K562 (cell line): ENCODE data around the gene PLCB4. TPM values are rescaled to one million over a fixed set of nuclear protein-coding genes. Genes with fewer than 3 reads are reported as not detected.

Source experiments
- ATAC-seq: fragments of 200-7000 bp; cut with Tn5 transposase; 3 replicates; pipeline ENCODE4 v1.9.1; 2020; ENCODE audit warnings: moderate library complexity
- BruUV-seq: library from RNA; stranded (reverse); fragments of 400-500 nt; replicated peaks from 2 replicates; lab custom pipeline; 2021; lab: Mats Ljungman, UMichigan
- CTCF ChIA-PET: fragments of 300-600 bp; formaldehyde crosslinking; extraction: SDS; loops from one replicate; lab custom pipeline; 2021; ENCODE audit warnings: low intra/inter-chr PET ratio; lab: Yijun Ruan, JAX
- POLR2A ChIA-PET: fragments of 300-600, 350-650 bp; sonication (Branson Sonifier 250); formaldehyde crosslinking; extraction: SDS; loops from one replicate; lab custom pipeline; 2021; ENCODE audit warnings: antibody characterized with exemption, inconsistent platforms; lab: Yijun Ruan, JAX
- DNase-seq, 4 experiments: peaks; one replicate each; pipeline versions ENCODE4 v3.0.0 to v3.0.0-alpha.2; 2011 to 2018; ENCODE audit warnings: low spot score in 3 of 4, mixed read lengths in 3 of 4; ENCODE audit errors: extremely low read depth in 1 of 4
- FAIRE-seq: peaks from 2 replicates; lab custom pipeline; 2011; peaks lifted over from hg19 to GRCh38; lab: Jason Lieb, UNC
- H2AFZ ChIP-seq: 2 replicates; pipeline ENCODE4 v1.6.0; 2011; ENCODE audit warnings: low read depth, low read length, control low read depth, inconsistent platforms
- H3K27ac ChIP-seq: fragments of 200-600 bp; 3 replicates; pipeline ENCODE4 v1.8.0; 2011; ENCODE audit warnings: low read depth, mild to moderate bottlenecking, control low read depth, inconsistent platforms, low read length, moderate library complexity, mixed read lengths; ENCODE audit errors: extremely low read depth
- H3K27me3 ChIP-seq, 2 experiments: fragments of 300-600 bp in 1 of 2; 2 replicates in 1 of 2; 3 replicates in 1 of 2; pipeline versions ENCODE4 v1.6.0 to v1.8.0; 2011; ENCODE audit warnings: inconsistent platforms in 2 of 2, low read length in 2 of 2, mild to moderate bottlenecking in 1 of 2, mixed read lengths in 1 of 2, moderate library complexity in 1 of 2; ENCODE audit not compliant: control insufficient read depth in 2 of 2, insufficient read depth in 2 of 2
- H3K36me3 ChIP-seq: fragments of 300-600 bp; 3 replicates; pipeline ENCODE4 v1.8.0; 2011; ENCODE audit warnings: mild to moderate bottlenecking, low read length, inconsistent platforms; ENCODE audit not compliant: control insufficient read depth, insufficient read depth
- H3K4me1 ChIP-seq, 2 experiments: fragments of 200-600 bp in 1 of 2; replicated peaks in 1 of 2; 2 replicates in 1 of 2; 3 replicates in 1 of 2; pipeline versions ENCODE4 v1.5.1 to v1.8.0; 2011; ENCODE audit warnings: inconsistent platforms in 2 of 2, low read length in 2 of 2, mild to moderate bottlenecking in 1 of 2, mixed read lengths in 1 of 2, moderate library complexity in 1 of 2; ENCODE audit not compliant: control insufficient read depth in 2 of 2, insufficient read depth in 2 of 2
- H3K4me2 ChIP-seq: 2 replicates; pipeline ENCODE4 v1.6.1; 2011; ENCODE audit warnings: low read length, control low read depth, inconsistent platforms, mixed read lengths; ENCODE audit not compliant: insufficient read depth
- H3K4me3 ChIP-seq: fragments of 200-600 bp; sonication (generic), shearing (Covaris generic); 2 replicates; pipeline ENCODE4 v1.5.1; 2016; ENCODE audit warnings: control low read depth, inconsistent platforms
- H3K79me2 ChIP-seq: fragments of 200-600 bp; 3 replicates; pipeline ENCODE4 v1.8.0; 2011; ENCODE audit warnings: low read length, inconsistent platforms; ENCODE audit not compliant: control insufficient read depth, insufficient read depth
- H3K9ac ChIP-seq, 2 experiments: 2 replicates each; pipeline versions ENCODE4 v1.6.0 to v1.6.1; 2011; ENCODE audit warnings: low read depth in 2 of 2, low read length in 2 of 2, control low read depth in 1 of 2, inconsistent platforms in 1 of 2, mild to moderate bottlenecking in 1 of 2, mixed read lengths in 1 of 2; ENCODE audit not compliant: insufficient read depth in 1 of 2
- H3K9me1 ChIP-seq: one replicate; pipeline ENCODE4 v1.6.0; 2011; ENCODE audit warnings: inconsistent platforms, mild to moderate bottlenecking, low read length, moderate library complexity; ENCODE audit not compliant: control insufficient read depth, insufficient read depth
- H3K9me3 ChIP-seq: replicated peaks from 2 replicates; pipeline ENCODE4 v1.5.1; 2011; ENCODE audit warnings: low read depth, low read length, inconsistent platforms; ENCODE audit not compliant: control insufficient read depth, insufficient read depth
- H4K20me1 ChIP-seq: replicated peaks from 2 replicates; pipeline ENCODE4 v1.6.1; 2011; ENCODE audit warnings: low read length, inconsistent platforms, mixed read lengths; ENCODE audit not compliant: control insufficient read depth, insufficient read depth
- BDP1 ChIP-seq: IDR thresholded peaks from 3 replicates; pipeline ENCODE4 v1.6.1; 2011; ENCODE audit not compliant: insufficient read length, insufficient read depth
- FUS ChIP-seq: fragments of 200-400 bp; formaldehyde crosslinking; optimal IDR thresholded peaks from 2 replicates; pipeline ENCODE3; 2017; ENCODE audit warnings: low read depth, low read length
- HINFP ChIP-seq: fragments of 450-650 bp; conservative IDR thresholded peaks from 2 replicates; pipeline ENCODE4 v1.6.1; 2016; ENCODE audit warnings: missing genetic modification characterization, low read depth, mild to moderate bottlenecking, control low read depth, missing compliant biosample characterization
- LARP7 ChIP-seq: fragments of 450-650 bp; IDR thresholded peaks from 2 replicates; pipeline ENCODE4 v1.6.1; 2016
- NEUROD1 ChIP-seq: fragments of 150-350 bp; IDR thresholded peaks from 2 replicates; pipeline ENCODE4 v1.6.1; 2014; ENCODE audit warnings: borderline replicate concordance, low read length, low read depth; ENCODE audit not compliant: partially characterized antibody
- POLR2G ChIP-seq: fragments of 200-400 bp; formaldehyde crosslinking; IDR thresholded peaks from 2 replicates; pipeline ENCODE4 v1.6.1; 2017; ENCODE audit warnings: low read depth, mild to moderate bottlenecking, antibody characterized with exemption, low read length, moderate library complexity
- POU5F1 ChIP-seq: fragments of 150-350 bp; IDR thresholded peaks from 2 replicates; pipeline ENCODE4 v1.6.1; 2014; ENCODE audit warnings: borderline replicate concordance, low read length, low read depth, mild to moderate bottlenecking; ENCODE audit not compliant: partially characterized antibody
- RNF219 ChIP-seq: fragments of 250-450 bp; sonication (Bioruptor Pico); IDR thresholded peaks from 2 replicates; pipeline ENCODE4 v1.5.0; 2022; ENCODE audit warnings: mild to moderate bottlenecking
- THAP12 ChIP-seq: fragments of 250-450 bp; sonication (Bioruptor Pico); IDR thresholded peaks from 2 replicates; pipeline ENCODE4 v1.9.0; 2021; ENCODE audit warnings: mild to moderate bottlenecking, inconsistent platforms
- ZBTB1 ChIP-seq: sonication (generic); formaldehyde crosslinking; IDR thresholded peaks from 2 replicates; pipeline ENCODE4 v1.8.1; 2023; ENCODE audit warnings: missing genetic modification reagents, low read depth, mild to moderate bottlenecking, borderline replicate concordance
- ZNF512 ChIP-seq: IDR thresholded peaks from 2 replicates; pipeline ENCODE4 v1.6.1; 2016; ENCODE audit warnings: missing genetic modification characterization, missing compliant biosample characterization
- ZNF589 ChIP-seq: fragments of 200-800 bp; sonication (Bioruptor generic); IDR thresholded peaks from 2 replicates; pipeline ENCODE4 v1.6.1; 2016; ENCODE audit warnings: low read depth, missing genetic modification characterization, missing compliant biosample characterization
- WGBS: fragments of 100-300 bp; shearing (Covaris generic); methylation state at CpG from one replicate; pipeline ENCODE4 v1.1.6; 2016; ENCODE audit warnings: low coverage, mixed read lengths; ENCODE audit not compliant: insufficient coverage; ENCODE audit errors: missing lambda C conversion rate; 5-methylcytosine and 5-hydroxymethylcytosine counted together
- in situ Hi-C: fragments of 300-500 bp; cut with MboI; formaldehyde crosslinking; loops from 4 replicates; pipeline ENCODE4 v1.15.0; 2018; ENCODE audit warnings: inconsistent platforms, mixed read lengths
- intact Hi-C: fragments of 100-400 bp; cut with micrococcal nuclease; formaldehyde crosslinking; loops from 2 replicates; pipeline ENCODE4 v1.14.2; 2022
- polyA plus RNA-seq, 8 experiments: library from polyadenylated mRNA; depleted of rRNA in 4 of 8; stranded (reverse) in 5 of 8; unstranded in 3 of 8; fragments of >200 nt; fragmentation: Nextera tagmentation in 2 of 8; fragmentation: Illumina TruSeq in 1 of 8; extraction: Ambion mirVana in 2 of 8; extraction: Trizol in 1 of 8; gene quantifications; 2 replicates each; pipeline versions ENCODE4 v1.2.1 to v1.2.3, GENCODE V29; 2011 to 2014; ENCODE audit warnings: inconsistent platforms in 1 of 8, missing spikeins in 1 of 8
- total RNA-seq, 7 experiments: library from RNA; depleted of rRNA in 6 of 7; stranded (reverse); fragments of >200 nt in 6 of 7; fragmentation: Illumina TruSeq in 2 of 7; extraction: Trizol in 2 of 7; gene quantifications; 2 replicates each; pipeline versions ENCODE4 v1.2.1 to v1.2.3, GENCODE V29; 2011 to 2021; ENCODE audit warnings: low replicate concordance in 1 of 7

The PLCB4 gene
- total and polyA plus RNA-seq, 9 of the 15 experiments (the other 6 are each of a cell fraction or from before 2014, with no cell fraction given): 0.20 to 2.9 (median 0.52) TPM

- no peak for FAIRE-seq
- BruUV-seq: no TSS peak
- Histone ChIP-seq H3K9me1 (no peaks in the 10 kb centered on the region), H3K4me3 (no peak overlapping the region), H3K27me3 (no peaks in the 10 kb centered on the region), H3K9ac (0 out of 4 replicates have a peak overlapping the region, but pooled peaks of 1 of the 2 experiments have one; percentile 51), H3K9me3 (no peaks in the 10 kb centered on the region), H3K4me2 (peak overlapping the region; percentile 38), H3K36me3 (no peaks in the 10 kb centered on the region), H3K79me2 (no peaks in the 10 kb centered on the region), H3K4me1 (peaks cover 0 to 26% of the 10 kb centered on the region in 2 experiments; a peak in 3 of 5 replicates), H2AFZ (peak overlapping the region; percentile 71)
- ATAC-seq: no peak
- ChIA-PET POLR2A (interaction anchor here (0.6 to 1.0 kb wide), 2 partner anchors 38 to 46 kb away, joined by 3 to 4 read pairs; no protein-coding TSS in a partner anchor), CTCF (no interaction called here)
- intact Hi-C loops (no loop called here), in situ Hi-C loops (no loop called here)
- WGBS: 12% methylated on average over 6 of the region's 7 CpGs
- TF ChIP-seq FUS: no peak
- TF ChIP-seq ZNF512: no peak
- TF ChIP-seq POLR2G: no peak
- no peak for TF ChIP-seq HINFP
- no peak for TF ChIP-seq ZNF589
- no peak for TF ChIP-seq THAP12 (CRISPR knock-in tag)
- TF ChIP-seq LARP7: no peak
- no peak for TF ChIP-seq ZBTB1
- no peak for TF ChIP-seq POU5F1
- TF ChIP-seq RNF219 (CRISPR knock-in tag): no peak
- TF ChIP-seq BDP1: no peak
- TF ChIP-seq NEUROD1: no peak
- TF ChIP-seq, all 486 proteins: peak for 0
- DNase-seq: no peak
- H4K20me1 ChIP-seq: no peaks in the 10 kb centered on the region
- peak overlapping the region; percentile 75 for H3K27ac ChIP-seq
Measured at GRCh38 chr20:9137001-9137400, 68.1 kb downstream of the PLCB4 start.
